Astrocyte (in vitro differentiated cells and primary cell): ENCODE measurements around the gene WDSUB1. TPM values are rescaled to one million over a fixed set of nuclear protein-coding genes. Genes with fewer than 3 reads are reported as not detected.

ENCODE experiments used
- DNase-seq: peaks from one replicate; pipeline ENCODE4 v3.0.0-alpha.2; 2010; ENCODE audit warnings: low read depth
- FAIRE-seq: peaks from 2 replicates; lab custom pipeline; 2011; peaks lifted over from hg19 to GRCh38; lab: Jason Lieb, UNC
- H2AFZ ChIP-seq: 2 replicates; pipeline ENCODE4 v1.6.0; 2012; ENCODE audit warnings: low read depth, low read length, inconsistent platforms
- H3K27ac ChIP-seq: 2 replicates; pipeline ENCODE4 v1.5.1; 2011; ENCODE audit warnings: low read depth, low read length, inconsistent platforms
- H3K27me3 ChIP-seq: 2 replicates; pipeline ENCODE4 v1.6.0; 2011; ENCODE audit warnings: low read length, inconsistent platforms; ENCODE audit not compliant: insufficient read depth
- H3K36me3 ChIP-seq: 2 replicates; pipeline ENCODE4 v1.5.1; 2011; ENCODE audit warnings: low read length, inconsistent platforms; ENCODE audit not compliant: insufficient read depth
- H3K4me1 ChIP-seq: 2 replicates; pipeline ENCODE4 v1.5.1; 2011; ENCODE audit warnings: low read length, inconsistent platforms; ENCODE audit not compliant: insufficient read depth
- H3K4me2 ChIP-seq: 2 replicates; pipeline ENCODE4 v1.6.0; 2012; ENCODE audit warnings: low read length, inconsistent platforms
- H3K4me3 ChIP-seq: 2 replicates; pipeline ENCODE4 v1.5.1; 2011; ENCODE audit warnings: low read depth, mild to moderate bottlenecking, low read length, inconsistent platforms; ENCODE audit not compliant: insufficient read depth
- H3K79me2 ChIP-seq: 2 replicates; pipeline ENCODE4 v1.6.0; 2012; ENCODE audit warnings: mild to moderate bottlenecking, low read length, inconsistent platforms; ENCODE audit not compliant: insufficient read depth
- H3K9ac ChIP-seq: 2 replicates; pipeline ENCODE4 v1.6.0; 2012; ENCODE audit warnings: mild to moderate bottlenecking, low read length, inconsistent platforms
- H3K9me3 ChIP-seq: 2 replicates; pipeline ENCODE4 v1.5.1; 2012; ENCODE audit warnings: low read depth, mild to moderate bottlenecking, low read length, inconsistent platforms; ENCODE audit not compliant: insufficient read depth
- H4K20me1 ChIP-seq: 2 replicates; pipeline ENCODE4 v1.6.0; 2012; ENCODE audit warnings: low read length, inconsistent platforms; ENCODE audit not compliant: insufficient read depth
- H3K27ac Mint-ChIP-seq: one replicate; pipeline ENCODE4 v1.8.0; 2021; ENCODE audit warnings: mild to moderate bottlenecking, mixed read lengths; ENCODE audit not compliant: unreplicated experiment
- H3K27me3 Mint-ChIP-seq: one replicate; pipeline ENCODE4 v1.8.0; 2021; ENCODE audit warnings: low read depth, mixed read lengths; ENCODE audit not compliant: unreplicated experiment
- H3K36me3 Mint-ChIP-seq: one replicate; pipeline ENCODE4 v1.8.0; 2021; ENCODE audit warnings: low read depth, mixed read lengths; ENCODE audit not compliant: unreplicated experiment
- H3K4me1 Mint-ChIP-seq: one replicate; pipeline ENCODE4 v1.8.0; 2021; ENCODE audit warnings: low read depth, mixed read lengths; ENCODE audit not compliant: unreplicated experiment
- H3K4me3 Mint-ChIP-seq: one replicate; pipeline ENCODE4 v1.8.0; 2021; ENCODE audit warnings: mild to moderate bottlenecking, moderate library complexity, mixed read lengths; ENCODE audit not compliant: unreplicated experiment
- H3K9me3 Mint-ChIP-seq: one replicate; pipeline ENCODE4 v1.8.0; 2021; ENCODE audit warnings: mild to moderate bottlenecking, mixed read lengths; ENCODE audit not compliant: unreplicated experiment
- EZH2 ChIP-seq: IDR thresholded peaks from 2 replicates; pipeline ENCODE4 v1.6.1; 2012; ENCODE audit warnings: mild to moderate bottlenecking, low read length, inconsistent platforms; ENCODE audit not compliant: insufficient read depth
- microRNA-seq: library from miRNA; unstranded; fragments of <30 nt; microRNA quantifications from one replicate; pipeline ENCODE4 v1.2.0, GENCODE V29; 2020
- total RNA-seq: library from RNA; stranded (reverse); gene quantifications from 2 replicates; pipeline ENCODE4 v1.2.1, GENCODE V29; 2021
- TF ChIP-seq, protein P1 (sequence below): IDR thresholded peaks from 2 replicates; pipeline ENCODE4 v1.5.1; 2011; ENCODE audit warnings: low read depth, mild to moderate bottlenecking, inconsistent platforms, low read length, moderate library complexity; ENCODE audit not compliant: insufficient read depth

WDSUB1 gene
- total RNA-seq, 1 donor from 2014 or later, result 5.4 TPM

DNA sequence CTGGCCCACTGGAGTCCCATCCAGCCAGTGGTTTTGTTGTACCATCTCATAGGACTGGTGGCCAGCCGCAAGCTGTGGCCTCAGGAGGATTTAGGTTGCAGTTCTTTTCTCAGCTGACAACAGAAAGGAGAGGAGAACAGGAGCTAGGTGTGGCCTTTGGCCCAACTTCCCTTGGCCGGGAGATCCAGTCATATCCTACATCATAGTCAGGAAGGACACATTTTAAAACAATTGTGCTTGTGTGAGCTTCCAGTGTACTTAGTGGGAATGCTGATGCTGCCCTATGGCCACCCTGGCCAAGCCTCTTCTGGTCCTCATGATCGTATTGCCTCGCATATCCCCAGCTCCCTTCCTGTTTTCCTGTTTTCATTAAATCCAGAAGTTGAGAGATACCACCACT is 98.1 kb downstream of the WDSUB1 start:
- Histone ChIP-seq H3K79me2 (peaks cover 18% of the 10 kb centered on the region), H3K9ac (no peak overlapping the region)

DNA sequence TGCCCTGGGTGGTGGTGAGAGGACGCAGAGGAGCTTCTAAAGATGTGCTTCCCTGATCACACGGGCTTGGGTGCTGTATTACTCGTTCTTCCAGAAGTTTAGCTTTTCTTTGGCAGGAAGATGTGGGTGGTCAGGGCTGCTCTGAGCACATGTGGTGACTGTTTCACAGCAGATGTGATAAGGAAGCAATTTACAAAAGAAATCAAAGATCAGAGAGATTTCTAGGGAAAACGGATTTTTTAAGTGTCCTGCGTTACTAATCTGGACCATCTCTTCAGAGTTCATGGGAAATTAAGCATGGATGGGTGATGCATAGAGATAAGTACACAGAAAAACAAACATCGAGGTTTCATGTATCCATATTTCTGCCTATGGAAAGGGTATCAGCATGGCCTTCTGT is 99.4 kb downstream of the WDSUB1 start:
- no peak overlapping the region for H3K4me3 ChIP-seq
- DNase-seq (peak; percentile 76), FAIRE-seq (no peak)
- peaks cover 12% of the 10 kb centered on the region for H3K4me1 Mint-ChIP-seq
- no peak overlapping the region for H2AFZ ChIP-seq
- no peak overlapping the region for H3K4me3 Mint-ChIP-seq
- no peaks in the 10 kb centered on the region for H3K9me3 ChIP-seq
- H3K9ac ChIP-seq, result peak overlapping the region; percentile 63
- H3K36me3 Mint-ChIP-seq, result peaks cover 54% of the 10 kb centered on the region
- peaks cover 29% of the 10 kb centered on the region for H3K4me1 ChIP-seq
- peak overlapping the region; percentile 81 for H3K27ac ChIP-seq
- H3K79me2 ChIP-seq, result peaks cover 22% of the 10 kb centered on the region
- no peak overlapping the region for H3K27ac Mint-ChIP-seq
- no peak for TF ChIP-seq EZH2
- TF ChIP-seq, protein P1, sequence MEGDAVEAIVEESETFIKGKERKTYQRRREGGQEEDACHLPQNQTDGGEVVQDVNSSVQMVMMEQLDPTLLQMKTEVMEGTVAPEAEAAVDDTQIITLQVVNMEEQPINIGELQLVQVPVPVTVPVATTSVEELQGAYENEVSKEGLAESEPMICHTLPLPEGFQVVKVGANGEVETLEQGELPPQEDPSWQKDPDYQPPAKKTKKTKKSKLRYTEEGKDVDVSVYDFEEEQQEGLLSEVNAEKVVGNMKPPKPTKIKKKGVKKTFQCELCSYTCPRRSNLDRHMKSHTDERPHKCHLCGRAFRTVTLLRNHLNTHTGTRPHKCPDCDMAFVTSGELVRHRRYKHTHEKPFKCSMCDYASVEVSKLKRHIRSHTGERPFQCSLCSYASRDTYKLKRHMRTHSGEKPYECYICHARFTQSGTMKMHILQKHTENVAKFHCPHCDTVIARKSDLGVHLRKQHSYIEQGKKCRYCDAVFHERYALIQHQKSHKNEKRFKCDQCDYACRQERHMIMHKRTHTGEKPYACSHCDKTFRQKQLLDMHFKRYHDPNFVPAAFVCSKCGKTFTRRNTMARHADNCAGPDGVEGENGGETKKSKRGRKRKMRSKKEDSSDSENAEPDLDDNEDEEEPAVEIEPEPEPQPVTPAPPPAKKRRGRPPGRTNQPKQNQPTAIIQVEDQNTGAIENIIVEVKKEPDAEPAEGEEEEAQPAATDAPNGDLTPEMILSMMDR, result no peak
- peak overlapping the region; percentile 71 for H3K4me2 ChIP-seq
- H3K27me3 Mint-ChIP-seq, result no peaks in the 10 kb centered on the region
- peaks cover 4% of the 10 kb centered on the region for H3K36me3 ChIP-seq
- H4K20me1 ChIP-seq, result peaks cover 13% of the 10 kb centered on the region
- no peaks in the 10 kb centered on the region for H3K27me3 ChIP-seq
- H3K9me3 Mint-ChIP-seq, result no peaks in the 10 kb centered on the region

More for the DNA sequence above, 98.1 kb downstream of the WDSUB1 start:
- Mint-ChIP-seq H3K4me1 (peaks cover 12% of the 10 kb centered on the region), H3K27me3 (no peaks in the 10 kb centered on the region), H3K36me3 (peaks cover 46% of the 10 kb centered on the region), H3K9me3 (no peaks in the 10 kb centered on the region), H3K27ac (no peak overlapping the region), H3K4me3 (no peak overlapping the region)
- no peaks in the 10 kb centered on the region for H3K9me3 ChIP-seq
- H3K27me3 ChIP-seq, result no peaks in the 10 kb centered on the region
- no peak overlapping the region for H3K4me2 ChIP-seq
- no peak for FAIRE-seq
- DNase-seq, result no peak
- H2AFZ ChIP-seq, result no peak overlapping the region
- H3K4me3 ChIP-seq, result no peak overlapping the region
- peaks cover 4% of the 10 kb centered on the region for H3K36me3 ChIP-seq
- peaks cover 29% of the 10 kb centered on the region for H3K4me1 ChIP-seq
- H4K20me1 ChIP-seq, result peaks cover 13% of the 10 kb centered on the region
- TF ChIP-seq, protein P1, result no peak
- no peak for TF ChIP-seq EZH2
- no peak overlapping the region for H3K27ac ChIP-seq

DNA sequence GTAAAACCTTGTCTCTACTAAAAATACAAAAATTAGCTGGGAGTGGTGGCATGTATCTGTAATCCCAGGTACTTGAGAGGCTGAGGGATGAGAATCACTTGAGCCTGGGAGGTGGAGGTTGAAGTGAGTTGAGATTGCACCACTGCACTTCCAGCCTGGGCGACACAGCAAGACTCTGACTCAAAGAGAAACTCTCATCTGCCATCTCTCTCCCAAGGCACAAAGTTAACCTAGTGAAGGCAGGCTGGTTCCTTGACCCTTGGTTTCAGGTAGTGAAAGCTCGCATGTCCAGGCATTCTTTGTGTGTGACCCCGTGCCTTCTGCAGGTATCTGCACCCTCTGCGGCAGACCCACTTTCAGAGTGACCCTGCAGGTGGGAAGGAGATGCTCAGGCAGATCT is 100.0 kb downstream of the WDSUB1 start:
- H3K4me3 ChIP-seq, result peak overlapping the region; percentile 12
- FAIRE-seq (no peak), DNase-seq (no peak)
- H3K79me2 ChIP-seq, result peaks cover 20% of the 10 kb centered on the region
- H3K4me3 Mint-ChIP-seq, result no peak overlapping the region
- peaks cover 2% of the 10 kb centered on the region for H3K36me3 ChIP-seq
- no peaks in the 10 kb centered on the region for H3K27me3 Mint-ChIP-seq
- no peaks in the 10 kb centered on the region for H3K27me3 ChIP-seq
- peaks cover 12% of the 10 kb centered on the region for H3K4me1 Mint-ChIP-seq
- TF ChIP-seq EZH2, result no peak
- TF ChIP-seq, protein P1, result no peak
- peak overlapping the region; percentile 81 for H3K27ac ChIP-seq
- H3K4me2 ChIP-seq, result peak overlapping the region; percentile 71
- H3K36me3 Mint-ChIP-seq, result peaks cover 55% of the 10 kb centered on the region
- H4K20me1 ChIP-seq, result peaks cover 12% of the 10 kb centered on the region
- H3K9ac ChIP-seq, result peak overlapping the region; percentile 63
- H2AFZ ChIP-seq, result no peak overlapping the region
- H3K9me3 ChIP-seq, result no peaks in the 10 kb centered on the region
- no peaks in the 10 kb centered on the region for H3K9me3 Mint-ChIP-seq
- H3K27ac Mint-ChIP-seq, result no peak overlapping the region
- H3K4me1 ChIP-seq, result peaks cover 29% of the 10 kb centered on the region

Small RNAs within 50 kb of the gene (microRNA-seq; reads per million reads assigned to microRNA genes)
- 1.1 reads per million for gene MIR6888
